GM23338 (cell line): ENCODE data around the gene EVC2. TPM values are rescaled to one million over a fixed set of nuclear protein-coding genes. Genes with fewer than 3 reads are reported as not detected.

Experiments used
- ATAC-seq: fragments of 200-7000 bp; cut with Tn5 transposase; 3 replicates; pipeline ENCODE4 v1.9.1; 2020
- DNase-seq: peaks from one replicate; pipeline ENCODE4 v3.0.0-alpha.2; 2015; ENCODE audit warnings: low spot score
- H2AFZ ChIP-seq: fragments of 200-600 bp; sonication (generic); 2 replicates; pipeline ENCODE4 v1.8.0; 2016; ENCODE audit warnings: antibody characterized with exemption, mild to moderate bottlenecking, moderate library complexity
- H3F3A ChIP-seq: fragments of 200-600 bp; sonication (generic); replicated peaks from 2 replicates; pipeline ENCODE4 v1.8.0; 2017; ENCODE audit warnings: antibody characterized with exemption, mixed run types, low read depth
- H3K27ac ChIP-seq: fragments of 200-600 bp; sonication (generic); 2 replicates; pipeline ENCODE4 v1.6.1; 2016; ENCODE audit warnings: low read depth
- H3K27me3 ChIP-seq: fragments of 200-600 bp; sonication (generic); 2 replicates; pipeline ENCODE4 v1.8.0; 2016; ENCODE audit warnings: mild to moderate bottlenecking, mixed run types, moderate library complexity; ENCODE audit not compliant: insufficient read depth
- H3K36me3 ChIP-seq: fragments of 200-600 bp; sonication (generic); 2 replicates; pipeline ENCODE4 v1.8.0; 2016; ENCODE audit warnings: mild to moderate bottlenecking; ENCODE audit not compliant: insufficient read depth
- H3K4me1 ChIP-seq: fragments of 200-600 bp; sonication (generic); 2 replicates; pipeline ENCODE4 v1.8.0; 2016; ENCODE audit warnings: mild to moderate bottlenecking, moderate library complexity; ENCODE audit not compliant: insufficient read depth
- H3K4me2 ChIP-seq: fragments of 200-600 bp; sonication (generic); 2 replicates; pipeline ENCODE4 v1.7.1; 2017; ENCODE audit warnings: mixed run types
- H3K4me3 ChIP-seq: fragments of 200-600 bp; sonication (generic); 2 replicates; pipeline ENCODE4 v1.6.1; 2016; ENCODE audit warnings: mixed run types
- H3K79me2 ChIP-seq: fragments of 200-600 bp; sonication (generic); replicated peaks from 2 replicates; pipeline ENCODE4 v1.8.0; 2017; ENCODE audit warnings: mild to moderate bottlenecking; ENCODE audit not compliant: insufficient read depth
- H3K9me2 ChIP-seq: fragments of 200-600 bp; sonication (generic); 2 replicates; pipeline ENCODE4 v1.8.0; 2017; ENCODE audit not compliant: insufficient read depth
- H4K20me1 ChIP-seq: fragments of 200-600 bp; sonication (generic); replicated peaks from 2 replicates; pipeline ENCODE4 v1.8.0; 2017; ENCODE audit warnings: mild to moderate bottlenecking; ENCODE audit not compliant: insufficient read depth
- H3K27ac Mint-ChIP-seq: 2 replicates; pipeline ENCODE4 v1.8.0; 2020; ENCODE audit warnings: inconsistent platforms, mild to moderate bottlenecking, moderate library complexity, mixed read lengths
- H3K27me3 Mint-ChIP-seq: 3 replicates; pipeline ENCODE4 v1.8.0; 2022; ENCODE audit warnings: low read depth, mild to moderate bottlenecking, moderate library complexity, mixed read lengths, inconsistent platforms; ENCODE audit not compliant: insufficient read depth, poor library complexity
- H3K36me3 Mint-ChIP-seq: 3 replicates; pipeline ENCODE4 v1.8.0; 2021; ENCODE audit warnings: low read depth, mild to moderate bottlenecking, inconsistent platforms, moderate library complexity, mixed read lengths
- H3K4me1 Mint-ChIP-seq: 3 replicates; pipeline ENCODE4 v1.8.0; 2020; ENCODE audit warnings: mild to moderate bottlenecking, inconsistent platforms, mixed read lengths
- H3K4me3 Mint-ChIP-seq: 3 replicates; pipeline ENCODE4 v1.8.0; 2021; ENCODE audit warnings: moderate library complexity, mild to moderate bottlenecking, inconsistent platforms, mixed read lengths
- H3K9me3 Mint-ChIP-seq: 3 replicates; pipeline ENCODE4 v1.8.0; 2020; ENCODE audit warnings: moderate library complexity, mild to moderate bottlenecking, inconsistent platforms, mixed read lengths
- CREB1 ChIP-seq: fragments of 250-450 bp; sonication (Bioruptor Pico); IDR thresholded peaks from 2 replicates; pipeline ENCODE4 v1.5.0; 2020; ENCODE audit warnings: low read depth, mild to moderate bottlenecking, moderate library complexity
- ETS1 ChIP-seq: IDR thresholded peaks from 2 replicates; pipeline ENCODE4 v1.6.1; 2016; ENCODE audit warnings: antibody characterized with exemption
- EZH2 ChIP-seq: fragments of 200-600 bp; sonication (generic); IDR thresholded peaks from one replicate; pipeline ENCODE4 v1.8.0; 2017; ENCODE audit warnings: antibody characterized with exemption, mild to moderate bottlenecking, low read depth; ENCODE audit not compliant: unreplicated experiment
- EZH2phosphoT487 ChIP-seq: fragments of 200-600 bp; sonication (generic); IDR thresholded peaks from one replicate; pipeline ENCODE4 v1.8.1; 2018; ENCODE audit warnings: antibody characterized with exemption; ENCODE audit not compliant: unreplicated experiment
- JUNB ChIP-seq: IDR thresholded peaks from one replicate; pipeline ENCODE4 v1.6.1; 2016; ENCODE audit warnings: antibody characterized with exemption; ENCODE audit not compliant: unreplicated experiment
- NANOG ChIP-seq: IDR thresholded peaks from 2 replicates; pipeline ENCODE4 v1.6.1; 2016; ENCODE audit warnings: antibody characterized with exemption, borderline replicate concordance
- POLR2AphosphoS5 ChIP-seq: IDR thresholded peaks from 2 replicates; pipeline ENCODE4 v1.6.1; 2016; ENCODE audit warnings: antibody characterized with exemption, low read depth
- STAT1 ChIP-seq: IDR thresholded peaks from one replicate; pipeline ENCODE4 v1.6.1; 2016; ENCODE audit warnings: antibody characterized with exemption; ENCODE audit not compliant: unreplicated experiment
- ZNF114 ChIP-seq: fragments of 250-450 bp; sonication (Bioruptor Pico); IDR thresholded peaks from 2 replicates; pipeline ENCODE4 v1.5.0; 2020; ENCODE audit warnings: mild to moderate bottlenecking, moderate library complexity
- ZNF331 ChIP-seq: fragments of 250-450 bp; sonication (Bioruptor Pico); IDR thresholded peaks from 2 replicates; pipeline ENCODE4 v1.5.0; 2020; ENCODE audit warnings: low read depth, mild to moderate bottlenecking, moderate library complexity
- ZNF462 ChIP-seq: fragments of 250-450 bp; sonication (Bioruptor Pico); IDR thresholded peaks from 2 replicates; pipeline ENCODE4 v1.5.0; 2020; ENCODE audit warnings: mild to moderate bottlenecking, moderate library complexity
- polyA plus RNA-seq: library from polyadenylated mRNA; unstranded; fragments of >200 nt; fragmentation: Nextera tagmentation; extraction: Ambion mirVana; gene quantifications from 2 replicates; pipeline ENCODE4 v1.2.1, GENCODE V29; 2016
- total RNA-seq: library from RNA; depleted of rRNA; stranded (reverse); fragments of >200 nt; shearing (Covaris generic); gene quantifications from 2 replicates; pipeline ENCODE4 v1.2.3, GENCODE V29; 2014
- TF ChIP-seq, protein P1 (sequence below): IDR thresholded peaks from one replicate; pipeline ENCODE4 v1.6.1; 2018; ENCODE audit warnings: antibody characterized with exemption; ENCODE audit not compliant: unreplicated experiment
- TF ChIP-seq, protein P2 (sequence below), 2 experiments: fragments of 200-600 bp in 1 of 2; sonication (generic) in 1 of 2; conservative IDR thresholded peaks; 2 replicates each; pipeline versions ENCODE4 v1.5.1 to v1.6.1; 2016 to 2017; ENCODE audit warnings: antibody characterized with exemption in 2 of 2, low read depth in 2 of 2, mild to moderate bottlenecking in 2 of 2, moderate library complexity in 1 of 2

The EVC2 gene
- total and polyA plus RNA-seq, 2 experiments from 2014 or later, result 3.4 to 11.5 TPM

DNA sequence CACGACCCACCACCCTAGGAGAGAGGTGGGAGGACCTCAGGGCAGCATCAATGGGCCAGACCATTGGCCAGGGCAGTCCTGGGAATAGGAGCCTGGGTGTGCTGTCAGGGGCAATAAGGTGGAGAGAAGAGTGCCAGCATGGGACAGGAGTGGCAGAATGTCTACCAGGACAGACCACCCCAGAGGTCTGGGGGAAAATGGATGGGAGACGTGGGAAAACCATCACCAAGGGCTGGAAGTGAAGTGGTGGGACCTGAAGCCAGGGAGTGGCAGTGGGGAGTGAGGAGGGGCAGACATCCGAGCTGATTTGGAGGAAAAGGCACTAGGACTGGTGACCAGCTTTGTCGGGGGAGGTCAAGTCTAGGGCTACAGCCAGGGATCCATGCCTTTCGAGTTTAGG lies 993 bp downstream of the EVC2 start:
- H2AFZ ChIP-seq, result no peak overlapping the region
- peaks cover 22% of the 10 kb centered on the region for H3K4me1 Mint-ChIP-seq
- no peak overlapping the region for H3K27ac ChIP-seq
- peak overlapping the region; percentile 88 for H3K4me2 ChIP-seq
- H3K9me2 ChIP-seq, result no peaks in the 10 kb centered on the region
- peaks cover 31% of the 10 kb centered on the region for H3K27me3 Mint-ChIP-seq
- peaks cover 8% of the 10 kb centered on the region; the same call in 1 of the 2 replicates for H3K4me1 ChIP-seq
- peaks cover 24% of the 10 kb centered on the region for H3K36me3 Mint-ChIP-seq
- H3K4me3 Mint-ChIP-seq, result peak overlapping the region; percentile 69
- TF ChIP-seq ETS1, result no peak
- no peak for TF ChIP-seq POLR2AphosphoS5
- TF ChIP-seq ZNF462 (CRISPR knock-in tag), result no peak
- no peak for TF ChIP-seq STAT1
- TF ChIP-seq ZNF331 (CRISPR knock-in tag), result no peak
- TF ChIP-seq EZH2, result no peak
- TF ChIP-seq, protein P1, sequence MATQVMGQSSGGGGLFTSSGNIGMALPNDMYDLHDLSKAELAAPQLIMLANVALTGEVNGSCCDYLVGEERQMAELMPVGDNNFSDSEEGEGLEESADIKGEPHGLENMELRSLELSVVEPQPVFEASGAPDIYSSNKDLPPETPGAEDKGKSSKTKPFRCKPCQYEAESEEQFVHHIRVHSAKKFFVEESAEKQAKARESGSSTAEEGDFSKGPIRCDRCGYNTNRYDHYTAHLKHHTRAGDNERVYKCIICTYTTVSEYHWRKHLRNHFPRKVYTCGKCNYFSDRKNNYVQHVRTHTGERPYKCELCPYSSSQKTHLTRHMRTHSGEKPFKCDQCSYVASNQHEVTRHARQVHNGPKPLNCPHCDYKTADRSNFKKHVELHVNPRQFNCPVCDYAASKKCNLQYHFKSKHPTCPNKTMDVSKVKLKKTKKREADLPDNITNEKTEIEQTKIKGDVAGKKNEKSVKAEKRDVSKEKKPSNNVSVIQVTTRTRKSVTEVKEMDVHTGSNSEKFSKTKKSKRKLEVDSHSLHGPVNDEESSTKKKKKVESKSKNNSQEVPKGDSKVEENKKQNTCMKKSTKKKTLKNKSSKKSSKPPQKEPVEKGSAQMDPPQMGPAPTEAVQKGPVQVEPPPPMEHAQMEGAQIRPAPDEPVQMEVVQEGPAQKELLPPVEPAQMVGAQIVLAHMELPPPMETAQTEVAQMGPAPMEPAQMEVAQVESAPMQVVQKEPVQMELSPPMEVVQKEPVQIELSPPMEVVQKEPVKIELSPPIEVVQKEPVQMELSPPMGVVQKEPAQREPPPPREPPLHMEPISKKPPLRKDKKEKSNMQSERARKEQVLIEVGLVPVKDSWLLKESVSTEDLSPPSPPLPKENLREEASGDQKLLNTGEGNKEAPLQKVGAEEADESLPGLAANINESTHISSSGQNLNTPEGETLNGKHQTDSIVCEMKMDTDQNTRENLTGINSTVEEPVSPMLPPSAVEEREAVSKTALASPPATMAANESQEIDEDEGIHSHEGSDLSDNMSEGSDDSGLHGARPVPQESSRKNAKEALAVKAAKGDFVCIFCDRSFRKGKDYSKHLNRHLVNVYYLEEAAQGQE, result no peak
- no peak for TF ChIP-seq ZNF114
- no peak for TF ChIP-seq JUNB
- TF ChIP-seq NANOG, result no peak
- no peak for TF ChIP-seq CREB1 (CRISPR knock-in tag)
- TF ChIP-seq, protein P2, sequence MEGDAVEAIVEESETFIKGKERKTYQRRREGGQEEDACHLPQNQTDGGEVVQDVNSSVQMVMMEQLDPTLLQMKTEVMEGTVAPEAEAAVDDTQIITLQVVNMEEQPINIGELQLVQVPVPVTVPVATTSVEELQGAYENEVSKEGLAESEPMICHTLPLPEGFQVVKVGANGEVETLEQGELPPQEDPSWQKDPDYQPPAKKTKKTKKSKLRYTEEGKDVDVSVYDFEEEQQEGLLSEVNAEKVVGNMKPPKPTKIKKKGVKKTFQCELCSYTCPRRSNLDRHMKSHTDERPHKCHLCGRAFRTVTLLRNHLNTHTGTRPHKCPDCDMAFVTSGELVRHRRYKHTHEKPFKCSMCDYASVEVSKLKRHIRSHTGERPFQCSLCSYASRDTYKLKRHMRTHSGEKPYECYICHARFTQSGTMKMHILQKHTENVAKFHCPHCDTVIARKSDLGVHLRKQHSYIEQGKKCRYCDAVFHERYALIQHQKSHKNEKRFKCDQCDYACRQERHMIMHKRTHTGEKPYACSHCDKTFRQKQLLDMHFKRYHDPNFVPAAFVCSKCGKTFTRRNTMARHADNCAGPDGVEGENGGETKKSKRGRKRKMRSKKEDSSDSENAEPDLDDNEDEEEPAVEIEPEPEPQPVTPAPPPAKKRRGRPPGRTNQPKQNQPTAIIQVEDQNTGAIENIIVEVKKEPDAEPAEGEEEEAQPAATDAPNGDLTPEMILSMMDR (conservative IDR thresholded peaks at IDR 0.05; ENCODE audit: low read depth in 2 of 2), result no peak
- TF ChIP-seq EZH2phosphoT487, result no peak
- no peaks in the 10 kb centered on the region; the same call in 1 of the 2 replicates for H4K20me1 ChIP-seq
- peak overlapping the region; percentile 76 for H3K4me3 ChIP-seq
- DNase-seq (no peak), ATAC-seq (no peak)
- 0 out of 2 replicates have a peak, but pooled peaks cover 5% of the 10 kb centered on the region for H3K79me2 ChIP-seq
- H3K9me3 Mint-ChIP-seq, result peaks cover 22% of the 10 kb centered on the region
- no peaks in the 10 kb centered on the region for H3F3A ChIP-seq
- no peaks in the 10 kb centered on the region; the same call in 1 of the 2 replicates for H3K36me3 ChIP-seq
- H3K27me3 ChIP-seq, result peaks cover 21% of the 10 kb centered on the region
- H3K27ac Mint-ChIP-seq, result no peak overlapping the region
